ENCODE data around the gene PRR14.
"Not testable (repeated sequence)": the region's sequence is repeated elsewhere in the genome, so short reads cannot be mapped to it uniquely, and the experiment has no call there.

PRR14 gene

GRCh38 chr16:30628628-30629540 is 21.9 kb upstream of the PRR14 start (continued):
- TF ChIP-seq YY2 (tag by site-specific recombination; IDR thresholded peaks at IDR 0.05): no peak
- no peak for TF ChIP-seq KLF8 (tag by site-specific recombination; IDR thresholded peaks at IDR 0.05)
- TF ChIP-seq, protein P1, sequence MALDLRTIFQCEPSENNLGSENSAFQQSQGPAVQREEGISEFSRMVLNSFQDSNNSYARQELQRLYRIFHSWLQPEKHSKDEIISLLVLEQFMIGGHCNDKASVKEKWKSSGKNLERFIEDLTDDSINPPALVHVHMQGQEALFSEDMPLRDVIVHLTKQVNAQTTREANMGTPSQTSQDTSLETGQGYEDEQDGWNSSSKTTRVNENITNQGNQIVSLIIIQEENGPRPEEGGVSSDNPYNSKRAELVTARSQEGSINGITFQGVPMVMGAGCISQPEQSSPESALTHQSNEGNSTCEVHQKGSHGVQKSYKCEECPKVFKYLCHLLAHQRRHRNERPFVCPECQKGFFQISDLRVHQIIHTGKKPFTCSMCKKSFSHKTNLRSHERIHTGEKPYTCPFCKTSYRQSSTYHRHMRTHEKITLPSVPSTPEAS (tag by site-specific recombination; IDR thresholded peaks at IDR 0.05): no peak
- TF ChIP-seq ZNF530 (tag by site-specific recombination; IDR thresholded peaks at IDR 0.05; ENCODE audit: low read depth): no peak
- no peak for TF ChIP-seq ZFP3 (tag by site-specific recombination; IDR thresholded peaks at IDR 0.05; ENCODE audit: low read depth)
- no peak for TF ChIP-seq EGR2 (tag by site-specific recombination; IDR thresholded peaks at IDR 0.05; ENCODE audit: low read depth)
- no peak for TF ChIP-seq ZNF19 (tag by site-specific recombination; IDR thresholded peaks at IDR 0.05; ENCODE audit: low read depth)
- no peak for TF ChIP-seq ZFP69B (tag by site-specific recombination; IDR thresholded peaks at IDR 0.05)
- TF ChIP-seq ELK4 (IDR thresholded peaks at IDR 0.05; ENCODE audit: borderline replicate concordance, low read depth, low read length): no peak
- TF ChIP-seq ZNF600 (tag by site-specific recombination; IDR thresholded peaks at IDR 0.05): peak; percentile 76
- no peak; the same call in 1 of the 2 replicates for TF ChIP-seq ZNF394 (tag by site-specific recombination; IDR thresholded peaks at IDR 0.05; ENCODE audit: borderline replicate concordance)
- peak; percentile 87 for TF ChIP-seq ZBTB17 (tag by site-specific recombination; IDR thresholded peaks at IDR 0.05)
- TF ChIP-seq ZNF76 (tag by site-specific recombination; IDR thresholded peaks at IDR 0.05; ENCODE audit: borderline replicate concordance, low read depth): no peak
- no peak for TF ChIP-seq KLF7 (tag by site-specific recombination; IDR thresholded peaks at IDR 0.05; ENCODE audit: borderline replicate concordance)
- TF ChIP-seq ZNF704 (tag by site-specific recombination; IDR thresholded peaks at IDR 0.05): no peak

GRCh38 chr16:30632454-30632853 is 18.3 kb upstream of the PRR14 start:
- peak; percentile 90 for TF ChIP-seq ZNF335 (tag by site-specific recombination; conservative IDR thresholded peaks at IDR 0.05)
- not testable (repeated sequence) for H3K9me3 ChIP-seq (ENCODE audit: control insufficient read depth, insufficient read depth, low read depth, low read length); H3K4me3 ChIP-seq (ENCODE audit: low read depth, low read length); H3K4me1 ChIP-seq (ENCODE audit: control insufficient read depth, insufficient read depth, low read length); H3K36me3 ChIP-seq (ENCODE audit: control insufficient read depth in 2 of 2, insufficient read depth in 1 of 2, low read length in 2 of 2); H3K27ac ChIP-seq (ENCODE audit: extremely low read depth, low read depth, low read length)
- CTCF ChIA-PET: interaction anchor here (0.6 to 1.5 kb wide), 9 partner anchors 9 to 223 kb away, joined by 3 to 12 read pairs (median 4); partner anchors contain the start of gene PRR14
- POLR2A ChIA-PET: interaction anchor here (0.7 to 1.1 kb wide), 3 partner anchors 11 to 34 kb away, joined by 3 to 5 read pairs (median 4); no protein-coding TSS in a partner anchor

GRCh38 chr16:30633526-30633925 is 17.2 kb upstream of the PRR14 start:
- Histone ChIP-seq H3K4me1 (ENCODE audit: control insufficient read depth, insufficient read depth, low read length) (0 out of 2 replicates have a peak, but pooled peaks cover 2% of the 10 kb centered on the region), H3K4me3 (ENCODE audit: low read depth, low read length) (peak overlapping the region; percentile 81), H3K36me3 (ENCODE audit: control insufficient read depth in 2 of 2, insufficient read depth in 1 of 2, low read length in 2 of 2) (peaks cover 0 to 4% of the 10 kb centered on the region in 2 experiments; a peak in 1 of 3 replicates), H3K9me3 (ENCODE audit: control insufficient read depth, insufficient read depth, low read depth, low read length) (no peaks in the 10 kb centered on the region), H3K27ac (ENCODE audit: extremely low read depth, low read depth, low read length) (peak overlapping the region; percentile 76)
- TF ChIP-seq ZNF174 (tag by site-specific recombination; IDR thresholded peaks at IDR 0.05): no peak
- TF ChIP-seq ZNF521 (tag by site-specific recombination; IDR thresholded peaks at IDR 0.05): no peak
- no peak for TF ChIP-seq GLIS2 (tag by site-specific recombination; IDR thresholded peaks at IDR 0.05)
- TF ChIP-seq ZNF670 (tag by site-specific recombination; IDR thresholded peaks at IDR 0.05; ENCODE audit: low read depth): no peak
- no peak for TF ChIP-seq ZNF292 (tag by site-specific recombination; IDR thresholded peaks at IDR 0.05; ENCODE audit: borderline replicate concordance, low read depth)
- POLR2A ChIA-PET: interaction anchor here (0.5 to 2.5 kb wide), 31 partner anchors 13 to 582 kb away, joined by 3 to 21 read pairs (median 4); partner anchors contain the start of genes ALDOA, DCTPP1, FBRS and PRR14
- CTCF ChIA-PET: interaction anchor here (0.6 to 1.5 kb wide), 4 partner anchors 17 to 522 kb away, joined by 3 to 12 read pairs (median 3); no protein-coding TSS in a partner anchor
